ENCODE data around the gene WNT1. TPM values are rescaled to one million over a fixed set of nuclear protein-coding genes. Genes with fewer than 3 reads are reported as not detected.

WNT1 gene
- total and polyA plus RNA-seq, 10 of the 15 experiments (the other 5 are each of a cell fraction or from before 2014, with no cell fraction given), result not detected

DNA sequence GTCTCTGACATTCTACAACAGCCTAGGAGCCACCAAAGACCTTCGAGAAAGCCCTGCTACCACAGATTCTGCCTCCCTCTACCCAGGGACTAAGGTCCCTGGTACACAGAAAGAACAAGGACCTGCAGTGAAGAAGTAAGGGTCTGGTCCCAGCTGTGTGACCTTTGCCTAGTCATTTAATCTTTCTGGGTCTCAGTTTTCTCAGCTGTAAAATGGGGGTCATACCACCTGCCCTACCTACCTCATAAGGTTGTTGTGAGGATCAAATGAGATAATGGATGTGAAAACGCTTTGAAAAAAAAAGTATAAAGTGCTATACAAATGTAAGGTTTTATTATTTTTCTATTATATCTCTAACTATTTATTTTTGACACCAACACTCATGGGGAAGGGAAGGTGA is 45.7 kb downstream of the WNT1 start (continued):
- TF ChIP-seq ZNF384 (IDR thresholded peaks at IDR 0.05; ENCODE audit: borderline replicate concordance, low read depth, low read length) (no peak), CHD4 (IDR thresholded peaks at IDR 0.05) (no peak), SREBF1 (IDR thresholded peaks at IDR 0.05; ENCODE audit: low read length) (no peak)
- TF ChIP-seq, protein P1, sequence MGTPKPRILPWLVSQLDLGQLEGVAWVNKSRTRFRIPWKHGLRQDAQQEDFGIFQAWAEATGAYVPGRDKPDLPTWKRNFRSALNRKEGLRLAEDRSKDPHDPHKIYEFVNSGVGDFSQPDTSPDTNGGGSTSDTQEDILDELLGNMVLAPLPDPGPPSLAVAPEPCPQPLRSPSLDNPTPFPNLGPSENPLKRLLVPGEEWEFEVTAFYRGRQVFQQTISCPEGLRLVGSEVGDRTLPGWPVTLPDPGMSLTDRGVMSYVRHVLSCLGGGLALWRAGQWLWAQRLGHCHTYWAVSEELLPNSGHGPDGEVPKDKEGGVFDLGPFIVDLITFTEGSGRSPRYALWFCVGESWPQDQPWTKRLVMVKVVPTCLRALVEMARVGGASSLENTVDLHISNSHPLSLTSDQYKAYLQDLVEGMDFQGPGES (IDR thresholded peaks at IDR 0.05), result no peak
- TF ChIP-seq, protein P2, sequence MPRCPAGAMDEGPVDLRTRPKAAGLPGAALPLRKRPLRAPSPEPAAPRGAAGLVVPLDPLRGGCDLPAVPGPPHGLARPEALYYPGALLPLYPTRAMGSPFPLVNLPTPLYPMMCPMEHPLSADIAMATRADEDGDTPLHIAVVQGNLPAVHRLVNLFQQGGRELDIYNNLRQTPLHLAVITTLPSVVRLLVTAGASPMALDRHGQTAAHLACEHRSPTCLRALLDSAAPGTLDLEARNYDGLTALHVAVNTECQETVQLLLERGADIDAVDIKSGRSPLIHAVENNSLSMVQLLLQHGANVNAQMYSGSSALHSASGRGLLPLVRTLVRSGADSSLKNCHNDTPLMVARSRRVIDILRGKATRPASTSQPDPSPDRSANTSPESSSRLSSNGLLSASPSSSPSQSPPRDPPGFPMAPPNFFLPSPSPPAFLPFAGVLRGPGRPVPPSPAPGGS (IDR thresholded peaks at IDR 0.05; ENCODE audit: borderline replicate concordance, insufficient read depth, low read depth, low read length, poor library complexity, severe bottlenecking), result no peak
- TF ChIP-seq, protein P3, sequence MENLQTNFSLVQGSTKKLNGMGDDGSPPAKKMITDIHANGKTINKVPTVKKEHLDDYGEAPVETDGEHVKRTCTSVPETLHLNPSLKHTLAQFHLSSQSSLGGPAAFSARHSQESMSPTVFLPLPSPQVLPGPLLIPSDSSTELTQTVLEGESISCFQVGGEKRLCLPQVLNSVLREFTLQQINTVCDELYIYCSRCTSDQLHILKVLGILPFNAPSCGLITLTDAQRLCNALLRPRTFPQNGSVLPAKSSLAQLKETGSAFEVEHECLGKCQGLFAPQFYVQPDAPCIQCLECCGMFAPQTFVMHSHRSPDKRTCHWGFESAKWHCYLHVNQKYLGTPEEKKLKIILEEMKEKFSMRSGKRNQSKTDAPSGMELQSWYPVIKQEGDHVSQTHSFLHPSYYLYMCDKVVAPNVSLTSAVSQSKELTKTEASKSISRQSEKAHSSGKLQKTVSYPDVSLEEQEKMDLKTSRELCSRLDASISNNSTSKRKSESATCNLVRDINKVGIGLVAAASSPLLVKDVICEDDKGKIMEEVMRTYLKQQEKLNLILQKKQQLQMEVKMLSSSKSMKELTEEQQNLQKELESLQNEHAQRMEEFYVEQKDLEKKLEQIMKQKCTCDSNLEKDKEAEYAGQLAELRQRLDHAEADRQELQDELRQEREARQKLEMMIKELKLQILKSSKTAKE (IDR thresholded peaks at IDR 0.05; ENCODE audit: low read depth, poor library complexity, severe bottlenecking), result no peak

DNA sequence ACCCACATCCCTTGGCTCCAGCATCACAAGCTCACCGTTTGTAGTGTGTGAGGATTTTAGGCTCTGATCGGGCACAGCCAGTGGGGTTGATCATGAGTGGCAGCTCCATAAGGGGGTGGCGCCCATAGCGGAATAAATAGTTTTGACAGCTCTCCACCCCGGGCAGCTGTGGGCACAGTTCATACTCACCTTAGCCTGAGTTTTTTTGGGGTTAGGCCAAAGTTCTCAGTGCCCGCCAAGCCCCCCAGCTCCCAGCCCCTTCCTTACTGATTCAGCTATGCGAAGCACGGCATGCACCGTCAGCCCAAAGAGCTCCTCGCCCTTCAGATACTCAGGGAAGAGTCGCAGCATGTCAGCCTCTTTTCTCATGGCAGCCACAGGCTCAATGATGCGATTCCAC is 46.4 kb downstream of the WNT1 start:
- no peak overlapping the region for H3K27ac ChIP-seq (ENCODE audit: control insufficient read depth, insufficient read depth)
- no peak overlapping the region for H3K4me2 ChIP-seq (ENCODE audit: control insufficient read depth, insufficient read depth)
- no peak overlapping the region for H2AFZ ChIP-seq (ENCODE audit: control insufficient read depth, low read depth, low read length)
- in situ Hi-C loops (cut with MboI), result no loop called here
- ChIA-PET CTCF (interaction anchor here (0.6 to 1.1 kb wide), 3 partner anchors 19 to 263 kb away, joined by 3 to 4 read pairs (median 3); no protein-coding TSS in a partner anchor), POLR2A (no interaction called here), RAD21 (ENCODE audit: unreplicated experiment) (interaction anchor here (1.6 kb wide), 1 partner anchor 28 kb away, joined by 4 read pairs; no protein-coding TSS in a partner anchor), SMC1A (ENCODE audit: uncharacterized antibody, unreplicated experiment) (no interaction called here)
- WGBS (ENCODE audit: insufficient coverage, insufficient replicate concordance, low lambda C conversion rate, missing lambda C conversion rate), result 96% methylated on average over 12 of the region's 12 CpGs
- no peaks in the 10 kb centered on the region for H3K27me3 ChIP-seq (replicated peaks in 1 of 2; ENCODE audit: control insufficient read depth in 2 of 2, insufficient read depth in 2 of 2, low read length in 1 of 2)
- 0 out of 2 replicates have a peak, but pooled peaks cover under 1% of the 10 kb centered on the region for H3K4me1 ChIP-seq (ENCODE audit: control insufficient read depth, insufficient read depth, low read length)
- FAIRE-seq, result no peak
- TF ChIP-seq ATF7 (IDR thresholded peaks at IDR 0.05; ENCODE audit: low read depth), result no peak
- TF ChIP-seq, protein P3 (IDR thresholded peaks at IDR 0.05; ENCODE audit: low read depth, poor library complexity, severe bottlenecking), result no peak
- TF ChIP-seq, protein P4, sequence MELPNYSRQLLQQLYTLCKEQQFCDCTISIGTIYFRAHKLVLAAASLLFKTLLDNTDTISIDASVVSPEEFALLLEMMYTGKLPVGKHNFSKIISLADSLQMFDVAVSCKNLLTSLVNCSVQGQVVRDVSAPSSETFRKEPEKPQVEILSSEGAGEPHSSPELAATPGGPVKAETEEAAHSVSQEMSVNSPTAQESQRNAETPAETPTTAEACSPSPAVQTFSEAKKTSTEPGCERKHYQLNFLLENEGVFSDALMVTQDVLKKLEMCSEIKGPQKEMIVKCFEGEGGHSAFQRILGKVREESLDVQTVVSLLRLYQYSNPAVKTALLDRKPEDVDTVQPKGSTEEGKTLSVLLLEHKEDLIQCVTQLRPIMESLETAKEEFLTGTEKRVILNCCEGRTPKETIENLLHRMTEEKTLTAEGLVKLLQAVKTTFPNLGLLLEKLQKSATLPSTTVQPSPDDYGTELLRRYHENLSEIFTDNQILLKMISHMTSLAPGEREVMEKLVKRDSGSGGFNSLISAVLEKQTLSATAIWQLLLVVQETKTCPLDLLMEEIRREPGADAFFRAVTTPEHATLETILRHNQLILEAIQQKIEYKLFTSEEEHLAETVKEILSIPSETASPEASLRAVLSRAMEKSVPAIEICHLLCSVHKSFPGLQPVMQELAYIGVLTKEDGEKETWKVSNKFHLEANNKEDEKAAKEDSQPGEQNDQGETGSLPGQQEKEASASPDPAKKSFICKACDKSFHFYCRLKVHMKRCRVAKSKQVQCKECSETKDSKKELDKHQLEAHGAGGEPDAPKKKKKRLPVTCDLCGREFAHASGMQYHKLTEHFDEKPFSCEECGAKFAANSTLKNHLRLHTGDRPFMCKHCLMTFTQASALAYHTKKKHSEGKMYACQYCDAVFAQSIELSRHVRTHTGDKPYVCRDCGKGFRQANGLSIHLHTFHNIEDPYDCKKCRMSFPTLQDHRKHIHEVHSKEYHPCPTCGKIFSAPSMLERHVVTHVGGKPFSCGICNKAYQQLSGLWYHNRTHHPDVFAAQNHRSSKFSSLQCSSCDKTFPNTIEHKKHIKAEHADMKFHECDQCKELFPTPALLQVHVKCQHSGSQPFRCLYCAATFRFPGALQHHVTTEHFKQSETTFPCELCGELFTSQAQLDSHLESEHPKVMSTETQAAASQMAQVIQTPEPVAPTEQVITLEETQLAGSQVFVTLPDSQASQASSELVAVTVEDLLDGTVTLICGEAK (IDR thresholded peaks at IDR 0.05; ENCODE audit: borderline replicate concordance), result no peak
- no peak for DNase-seq (ENCODE audit: low read depth, low spot score)
- no TSS peak for BruUV-seq (replicated peaks)
- peaks cover 19 to 24% of the 10 kb centered on the region in 2 experiments for H3K36me3 ChIP-seq (ENCODE audit: control insufficient read depth in 2 of 2, insufficient read depth in 2 of 2, low read length in 1 of 2)
- H4K20me1 ChIP-seq (ENCODE audit: control insufficient read depth, insufficient read depth), result no peaks in the 10 kb centered on the region
- intact Hi-C loops (cut with micrococcal nuclease; ENCODE audit: unreplicated experiment), result no loop called here
- no peak overlapping the region for H3K4me3 ChIP-seq
- no peaks in the 10 kb centered on the region for H3K79me2 ChIP-seq (ENCODE audit: control insufficient read depth, insufficient read depth, low read length)
- no peak overlapping the region for H3K9ac ChIP-seq (ENCODE audit: control insufficient read depth, insufficient read depth, low read length)
- ATAC-seq, result no peak
- no peaks in the 10 kb centered on the region for H3K9me3 ChIP-seq (replicated peaks; ENCODE audit: control insufficient read depth, insufficient read depth, low read length)

All from GM12878 (cell line).